Fibroblast of the aortic adventitia (primary cell): Measurements from ENCODE around the gene NUP93. TPM values are rescaled to one million over a fixed set of nuclear protein-coding genes. Genes with fewer than 3 reads are reported as not detected.
A peak's percentile ranks its signal among the peaks of the same experiment; 100 is the strongest.

Experiments
- DNase-seq: peaks from one replicate; pipeline ENCODE4 v3.0.0-alpha.2; 2010; ENCODE audit warnings: low read depth
- H3K4me3 ChIP-seq: 2 replicates; pipeline ENCODE4 v1.5.1; 2011; ENCODE audit warnings: low read depth, mild to moderate bottlenecking, control low read depth, low read length, moderate library complexity
- CTCF ChIP-seq: IDR thresholded peaks from 2 replicates; pipeline ENCODE4 v1.5.1; 2011; ENCODE audit warnings: mild to moderate bottlenecking, low read length, control low read depth, inconsistent platforms; ENCODE audit not compliant: insufficient read depth
- total RNA-seq: library from RNA; depleted of rRNA; stranded (reverse); fragments of >200 nt; gene quantifications from 2 replicates; pipeline ENCODE4 v1.2.3, GENCODE V29; 2012; ENCODE audit warnings: low replicate concordance

The NUP93 gene
- total RNA-seq, 1 donor: 45.5 TPM

- no peak for DNase-seq
- TF ChIP-seq CTCF: no peak
- H3K4me3 ChIP-seq: no peak overlapping the region
These were observed 131.2 kb downstream of the NUP93 start for GRCh38 chr16:56861092-56861610.

- no peak overlapping the region for H3K4me3 ChIP-seq
- DNase-seq: no peak
- no peak for TF ChIP-seq CTCF
These were observed 131.8 kb downstream of the NUP93 start for GRCh38 chr16:56861756-56862155.

GRCh38 chr16:56862776-56863175 is 132.8 kb downstream of the NUP93 start:
- no peak overlapping the region for H3K4me3 ChIP-seq
- no peak for DNase-seq
- no peak for TF ChIP-seq CTCF

- no peak for TF ChIP-seq CTCF
- DNase-seq: no peak
- no peak within 1 kb of the TSS for H3K4me3 ChIP-seq
These were observed 135.0 kb downstream of the NUP93 start, which contains the start of gene SLC12A3 for GRCh38 chr16:56864960-56865359. Gene SLC12A3 (plus strand): TSS chr16:56865207. CDS start chr16:56865236, 29 bp downstream.

GRCh38 chr16:56865394-56866062 is 135.6 kb downstream of the NUP93 start:
- TF ChIP-seq CTCF: no peak
- no peak for DNase-seq
- H3K4me3 ChIP-seq: no peak overlapping the region

- no peak overlapping the region for H3K4me3 ChIP-seq
- DNase-seq: peak; percentile 86
- TF ChIP-seq CTCF: peak; percentile 72
These were observed 137.3 kb downstream of the NUP93 start for GRCh38 chr16:56866955-56867830.
